CD4-positive, alpha-beta T cell (primary cell): ENCODE measurements around the gene PCSK4. TPM values are rescaled to one million over a fixed set of nuclear protein-coding genes. Genes with fewer than 3 reads are reported as not detected.

Experiments used
- ATAC-seq: fragments of 200-7000 bp; cut with Tn5 transposase; one replicate; pipeline ENCODE4 v1.10.0; 2022; ENCODE audit warnings: mild to moderate bottlenecking; ENCODE audit not compliant: poor library complexity
- CTCF ChIA-PET: fragments of 350-600 bp; sonication (Branson Sonifier 250); formaldehyde crosslinking; loops from one replicate; lab custom pipeline; 2021; ENCODE audit warnings: antibody characterized with exemption, inconsistent platforms; lab: Charles Lee
- POLR2A ChIA-PET: fragments of 350-600 bp; sonication (Branson Sonifier 250); formaldehyde crosslinking; loops from one replicate; lab custom pipeline; 2021; ENCODE audit warnings: antibody characterized with exemption, inconsistent platforms; lab: Charles Lee
- DNase-seq, 14 experiments: peaks; one replicate each; pipeline ENCODE4 v3.0.0-alpha.2; 2013 to 2020; ENCODE audit warnings: mixed read lengths in 2 of 14
- H3K27ac ChIP-seq, 2 donors: one replicate each; pipeline versions ENCODE4 v1.5.1 to v1.7.0; 2013; ENCODE audit warnings: low read length in 2 of 2, low read depth in 1 of 2, mild to moderate bottlenecking in 1 of 2
- H3K27me3 ChIP-seq, 2 experiments: 1 replicate in 1 of 2; 2 replicates in 1 of 2; pipeline versions ENCODE4 v1.6.1 to v1.7.0; 2013; ENCODE audit warnings: low read length in 2 of 2, control low read depth in 1 of 2, mild to moderate bottlenecking in 1 of 2, moderate library complexity in 1 of 2; ENCODE audit not compliant: insufficient read depth in 2 of 2, control insufficient read depth in 1 of 2
- H3K36me3 ChIP-seq: one replicate; pipeline ENCODE4 v1.6.1; 2013; ENCODE audit warnings: low read length, control low read depth; ENCODE audit not compliant: insufficient read depth
- H3K4me1 ChIP-seq: one replicate; pipeline ENCODE4 v1.6.1; 2013; ENCODE audit warnings: low read length, control low read depth; ENCODE audit not compliant: insufficient read depth
- H3K4me3 ChIP-seq: one replicate; pipeline ENCODE4 v1.5.1; 2013; ENCODE audit warnings: mild to moderate bottlenecking, low read length, moderate library complexity
- H3K9me3 ChIP-seq, 2 experiments: 1 replicate in 1 of 2; 2 replicates in 1 of 2; pipeline versions ENCODE4 v1.6.1 to v1.7.0; 2013; ENCODE audit warnings: low read length in 2 of 2, mild to moderate bottlenecking in 2 of 2, control low read depth in 1 of 2, moderate library complexity in 1 of 2; ENCODE audit not compliant: control insufficient read depth in 1 of 2, insufficient read depth in 1 of 2
- H3K27ac Mint-ChIP-seq: one replicate; pipeline ENCODE4 v1.8.0; 2020; ENCODE audit warnings: mixed read lengths
- H3K27me3 Mint-ChIP-seq: one replicate; pipeline ENCODE4 v1.8.0; 2021; ENCODE audit warnings: mixed read lengths
- H3K36me3 Mint-ChIP-seq: one replicate; pipeline ENCODE4 v1.8.0; 2021; ENCODE audit warnings: low read depth, mixed read lengths
- H3K4me1 Mint-ChIP-seq: one replicate; pipeline ENCODE4 v1.8.0; 2021; ENCODE audit warnings: low read depth, mixed read lengths
- H3K4me3 Mint-ChIP-seq: one replicate; pipeline ENCODE4 v1.8.0; 2020; ENCODE audit warnings: mild to moderate bottlenecking, mixed read lengths
- H3K9me3 Mint-ChIP-seq: one replicate; pipeline ENCODE4 v1.8.0; 2020; ENCODE audit warnings: mixed read lengths
- intact Hi-C, 2 experiments: fragments of 100-400 bp; cut with DNase I in 1 of 2; cut with micrococcal nuclease in 1 of 2; formaldehyde crosslinking; loops; one replicate each; pipeline versions ENCODE4 v1.15.1 to v1.9.0; 2023 to 2025; cut with DNase I, micrococcal nuclease
- total RNA-seq, 174 experiments: library from RNA in 2 of 174; stranded (reverse) in 2 of 174; gene quantifications; one replicate each; pipeline ENCODE4 v1.2.3 and lab custom pipeline; 2021 to 2026
- TF ChIP-seq, protein P1 (sequence below): fragments of 200-600 bp; IDR thresholded peaks from one replicate; pipeline ENCODE4 v1.8.0; 2022; ENCODE audit warnings: antibody characterized with exemption, mild to moderate bottlenecking

PCSK4 gene
- total RNA-seq, 2 experiments from 2014 or later = 4.2 to 5.2 TPM

GRCh38 chr19:1475751-1476437, 14.3 kb downstream of the PCSK4 start:
- POLR2A ChIA-PET = interaction anchor here (0.7 to 0.8 kb wide), 2 partner anchors 15 to 130 kb away, joined by 3 read pairs; partner anchors contain the start of gene REEP6

GRCh38 chr19:1474765-1475351, 15.3 kb downstream of the PCSK4 start:
- DNase-seq (peak in 1 of 14 experiments; percentile 32), ATAC-seq (no peak)
- TF ChIP-seq, protein P1, sequence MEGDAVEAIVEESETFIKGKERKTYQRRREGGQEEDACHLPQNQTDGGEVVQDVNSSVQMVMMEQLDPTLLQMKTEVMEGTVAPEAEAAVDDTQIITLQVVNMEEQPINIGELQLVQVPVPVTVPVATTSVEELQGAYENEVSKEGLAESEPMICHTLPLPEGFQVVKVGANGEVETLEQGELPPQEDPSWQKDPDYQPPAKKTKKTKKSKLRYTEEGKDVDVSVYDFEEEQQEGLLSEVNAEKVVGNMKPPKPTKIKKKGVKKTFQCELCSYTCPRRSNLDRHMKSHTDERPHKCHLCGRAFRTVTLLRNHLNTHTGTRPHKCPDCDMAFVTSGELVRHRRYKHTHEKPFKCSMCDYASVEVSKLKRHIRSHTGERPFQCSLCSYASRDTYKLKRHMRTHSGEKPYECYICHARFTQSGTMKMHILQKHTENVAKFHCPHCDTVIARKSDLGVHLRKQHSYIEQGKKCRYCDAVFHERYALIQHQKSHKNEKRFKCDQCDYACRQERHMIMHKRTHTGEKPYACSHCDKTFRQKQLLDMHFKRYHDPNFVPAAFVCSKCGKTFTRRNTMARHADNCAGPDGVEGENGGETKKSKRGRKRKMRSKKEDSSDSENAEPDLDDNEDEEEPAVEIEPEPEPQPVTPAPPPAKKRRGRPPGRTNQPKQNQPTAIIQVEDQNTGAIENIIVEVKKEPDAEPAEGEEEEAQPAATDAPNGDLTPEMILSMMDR = no peak
- Mint-ChIP-seq H3K4me3 (peak overlapping the region; percentile 20), H3K27ac (no peak overlapping the region), H3K4me1 (peaks cover 30% of the 10 kb centered on the region), H3K9me3 (no peaks in the 10 kb centered on the region), H3K27me3 (no peaks in the 10 kb centered on the region), H3K36me3 (peaks cover 11% of the 10 kb centered on the region)
- Histone ChIP-seq H3K36me3 (peaks cover 14% of the 10 kb centered on the region), H3K4me3 (no peak overlapping the region), H3K4me1 (peaks cover 54% of the 10 kb centered on the region), H3K27ac (no peak overlapping the region), H3K27me3 (peaks cover 4 to 5% of the 10 kb centered on the region in 2 experiments), H3K9me3 (peaks cover 0 to 5% of the 10 kb centered on the region in 2 experiments)
- intact Hi-C loops = loop anchor here in 1 of 2 experiments (5.0 to 10.0 kb wide), 2 partner anchors 37 to 200 kb away; partner anchors contain the start of genes ADAMTSL5 and FAM174C
- ChIA-PET CTCF (no interaction called here), POLR2A (interaction anchor here (0.7 kb wide), 1 partner anchor 131 kb away, joined by 3 read pairs; no protein-coding TSS in a partner anchor)

More at GRCh38 chr19:1475751-1476437, 14.3 kb downstream of the PCSK4 start:
- no peaks in the 10 kb centered on the region for H3K27me3 Mint-ChIP-seq
- peaks cover 14% of the 10 kb centered on the region for H3K36me3 ChIP-seq
- no peak for ATAC-seq
- no peak overlapping the region for H3K4me3 Mint-ChIP-seq
- CTCF ChIA-PET = no interaction called here
- no peak overlapping the region for H3K4me3 ChIP-seq
- H3K4me1 ChIP-seq = peaks cover 44% of the 10 kb centered on the region
- no peaks in the 10 kb centered on the region for H3K9me3 Mint-ChIP-seq
- H3K27me3 ChIP-seq = peaks cover 4 to 5% of the 10 kb centered on the region in 2 experiments
- TF ChIP-seq, protein P1 = no peak
- H3K9me3 ChIP-seq = peaks cover 0 to 3% of the 10 kb centered on the region in 2 experiments
- H3K4me1 Mint-ChIP-seq = peaks cover 30% of the 10 kb centered on the region
- no peak overlapping the region for H3K27ac ChIP-seq
- peak in 1 of 14 experiments; percentile 33 for DNase-seq
- intact Hi-C loops = loop anchor here in 1 of 2 experiments (5.0 to 10.0 kb wide), 2 partner anchors 36 to 201 kb away; partner anchors contain the start of genes ADAMTSL5 and FAM174C
- peaks cover 11% of the 10 kb centered on the region for H3K36me3 Mint-ChIP-seq
- H3K27ac Mint-ChIP-seq = no peak overlapping the region

- Mint-ChIP-seq H3K36me3 (peaks cover 9% of the 10 kb centered on the region), H3K27ac (no peak overlapping the region), H3K27me3 (no peaks in the 10 kb centered on the region), H3K4me3 (peak overlapping the region; percentile 20), H3K4me1 (peaks cover 28% of the 10 kb centered on the region), H3K9me3 (no peaks in the 10 kb centered on the region)
- Histone ChIP-seq H3K27ac (no peak overlapping the region), H3K4me3 (no peak overlapping the region), H3K9me3 (peaks cover 0 to 5% of the 10 kb centered on the region in 2 experiments), H3K4me1 (peaks cover 50% of the 10 kb centered on the region), H3K36me3 (peaks cover 14% of the 10 kb centered on the region), H3K27me3 (peaks cover 4 to 5% of the 10 kb centered on the region in 2 experiments)
- CTCF ChIA-PET = no interaction called here
- intact Hi-C loops = loop anchor here in 1 of 2 experiments (10.0 kb wide), 1 partner anchor 199 kb away; the partner anchor contains the start of gene FAM174C
- TF ChIP-seq, protein P1 = no peak
- DNase-seq (no peak), ATAC-seq (no peak)
- POLR2A ChIA-PET = no interaction called here
Observed at GRCh38 chr19:1474011-1474764, 16.0 kb downstream of the PCSK4 start.
